Astrocyte (in vitro differentiated cells and primary cell): ENCODE data around the gene UACA. TPM values are rescaled to one million over a fixed set of nuclear protein-coding genes. Genes with fewer than 3 reads are reported as not detected.

Experiments used
- DNase-seq: peaks from one replicate; pipeline ENCODE4 v3.0.0-alpha.2; 2010; ENCODE audit warnings: low read depth
- FAIRE-seq: peaks from 2 replicates; lab custom pipeline; 2011; peaks lifted over from hg19 to GRCh38; lab: Jason Lieb, UNC
- H2AFZ ChIP-seq: 2 replicates; pipeline ENCODE4 v1.6.0; 2012; ENCODE audit warnings: low read depth, low read length, inconsistent platforms
- H3K27ac ChIP-seq: 2 replicates; pipeline ENCODE4 v1.5.1; 2011; ENCODE audit warnings: low read depth, low read length, inconsistent platforms
- H3K27me3 ChIP-seq: 2 replicates; pipeline ENCODE4 v1.6.0; 2011; ENCODE audit warnings: low read length, inconsistent platforms; ENCODE audit not compliant: insufficient read depth
- H3K36me3 ChIP-seq: 2 replicates; pipeline ENCODE4 v1.5.1; 2011; ENCODE audit warnings: low read length, inconsistent platforms; ENCODE audit not compliant: insufficient read depth
- H3K4me1 ChIP-seq: 2 replicates; pipeline ENCODE4 v1.5.1; 2011; ENCODE audit warnings: low read length, inconsistent platforms; ENCODE audit not compliant: insufficient read depth
- H3K4me2 ChIP-seq: 2 replicates; pipeline ENCODE4 v1.6.0; 2012; ENCODE audit warnings: low read length, inconsistent platforms
- H3K4me3 ChIP-seq: 2 replicates; pipeline ENCODE4 v1.5.1; 2011; ENCODE audit warnings: low read depth, mild to moderate bottlenecking, low read length, inconsistent platforms; ENCODE audit not compliant: insufficient read depth
- H3K79me2 ChIP-seq: 2 replicates; pipeline ENCODE4 v1.6.0; 2012; ENCODE audit warnings: mild to moderate bottlenecking, low read length, inconsistent platforms; ENCODE audit not compliant: insufficient read depth
- H3K9ac ChIP-seq: 2 replicates; pipeline ENCODE4 v1.6.0; 2012; ENCODE audit warnings: mild to moderate bottlenecking, low read length, inconsistent platforms
- H3K9me3 ChIP-seq: 2 replicates; pipeline ENCODE4 v1.5.1; 2012; ENCODE audit warnings: low read depth, mild to moderate bottlenecking, low read length, inconsistent platforms; ENCODE audit not compliant: insufficient read depth
- H4K20me1 ChIP-seq: 2 replicates; pipeline ENCODE4 v1.6.0; 2012; ENCODE audit warnings: low read length, inconsistent platforms; ENCODE audit not compliant: insufficient read depth
- H3K27ac Mint-ChIP-seq: one replicate; pipeline ENCODE4 v1.8.0; 2021; ENCODE audit warnings: mild to moderate bottlenecking, mixed read lengths; ENCODE audit not compliant: unreplicated experiment
- H3K27me3 Mint-ChIP-seq: one replicate; pipeline ENCODE4 v1.8.0; 2021; ENCODE audit warnings: low read depth, mixed read lengths; ENCODE audit not compliant: unreplicated experiment
- H3K36me3 Mint-ChIP-seq: one replicate; pipeline ENCODE4 v1.8.0; 2021; ENCODE audit warnings: low read depth, mixed read lengths; ENCODE audit not compliant: unreplicated experiment
- H3K4me1 Mint-ChIP-seq: one replicate; pipeline ENCODE4 v1.8.0; 2021; ENCODE audit warnings: low read depth, mixed read lengths; ENCODE audit not compliant: unreplicated experiment
- H3K4me3 Mint-ChIP-seq: one replicate; pipeline ENCODE4 v1.8.0; 2021; ENCODE audit warnings: mild to moderate bottlenecking, moderate library complexity, mixed read lengths; ENCODE audit not compliant: unreplicated experiment
- H3K9me3 Mint-ChIP-seq: one replicate; pipeline ENCODE4 v1.8.0; 2021; ENCODE audit warnings: mild to moderate bottlenecking, mixed read lengths; ENCODE audit not compliant: unreplicated experiment
- EZH2 ChIP-seq: IDR thresholded peaks from 2 replicates; pipeline ENCODE4 v1.6.1; 2012; ENCODE audit warnings: mild to moderate bottlenecking, low read length, inconsistent platforms; ENCODE audit not compliant: insufficient read depth
- total RNA-seq: library from RNA; stranded (reverse); gene quantifications from 2 replicates; pipeline ENCODE4 v1.2.1, GENCODE V29; 2021
- TF ChIP-seq, protein P1 (sequence below): IDR thresholded peaks from 2 replicates; pipeline ENCODE4 v1.5.1; 2011; ENCODE audit warnings: low read depth, mild to moderate bottlenecking, inconsistent platforms, low read length, moderate library complexity; ENCODE audit not compliant: insufficient read depth

UACA gene
- total RNA-seq, 1 donor from 2014 or later, result 168 TPM

DNA sequence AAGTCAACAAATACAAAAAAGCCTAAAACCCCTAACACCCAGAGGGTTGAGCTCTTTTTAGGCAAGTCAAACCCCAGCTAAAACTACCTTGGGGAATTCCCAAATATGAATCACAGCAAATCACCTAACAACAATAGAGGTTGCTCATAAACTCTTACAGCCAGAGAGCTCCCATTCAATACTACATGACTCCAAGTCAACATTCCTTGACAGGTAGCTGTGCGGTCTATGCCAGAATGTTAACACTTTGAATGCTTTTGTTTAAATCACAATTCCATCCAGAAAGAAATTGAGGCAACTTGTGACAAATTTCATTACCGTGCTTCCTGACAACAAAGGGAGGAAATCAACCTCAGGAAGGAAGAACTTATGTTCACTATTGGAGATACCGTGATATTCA is 7.5 kb upstream of the UACA start:
- Mint-ChIP-seq H3K36me3 (no peaks in the 10 kb centered on the region), H3K4me1 (peaks cover 40% of the 10 kb centered on the region), H3K4me3 (no peak overlapping the region), H3K27me3 (no peaks in the 10 kb centered on the region), H3K9me3 (no peaks in the 10 kb centered on the region), H3K27ac (peak overlapping the region; percentile 31)
- no peak overlapping the region for H2AFZ ChIP-seq
- H3K27ac ChIP-seq, result no peak overlapping the region
- H3K9me3 ChIP-seq, result no peaks in the 10 kb centered on the region
- no peaks in the 10 kb centered on the region for H4K20me1 ChIP-seq
- peaks cover 22% of the 10 kb centered on the region for H3K4me1 ChIP-seq
- H3K36me3 ChIP-seq, result no peaks in the 10 kb centered on the region
- no peak overlapping the region for H3K4me2 ChIP-seq
- H3K79me2 ChIP-seq, result no peaks in the 10 kb centered on the region
- no peaks in the 10 kb centered on the region for H3K27me3 ChIP-seq
- FAIRE-seq (peak; percentile 26), DNase-seq (no peak)
- TF ChIP-seq EZH2, result no peak
- TF ChIP-seq, protein P1, sequence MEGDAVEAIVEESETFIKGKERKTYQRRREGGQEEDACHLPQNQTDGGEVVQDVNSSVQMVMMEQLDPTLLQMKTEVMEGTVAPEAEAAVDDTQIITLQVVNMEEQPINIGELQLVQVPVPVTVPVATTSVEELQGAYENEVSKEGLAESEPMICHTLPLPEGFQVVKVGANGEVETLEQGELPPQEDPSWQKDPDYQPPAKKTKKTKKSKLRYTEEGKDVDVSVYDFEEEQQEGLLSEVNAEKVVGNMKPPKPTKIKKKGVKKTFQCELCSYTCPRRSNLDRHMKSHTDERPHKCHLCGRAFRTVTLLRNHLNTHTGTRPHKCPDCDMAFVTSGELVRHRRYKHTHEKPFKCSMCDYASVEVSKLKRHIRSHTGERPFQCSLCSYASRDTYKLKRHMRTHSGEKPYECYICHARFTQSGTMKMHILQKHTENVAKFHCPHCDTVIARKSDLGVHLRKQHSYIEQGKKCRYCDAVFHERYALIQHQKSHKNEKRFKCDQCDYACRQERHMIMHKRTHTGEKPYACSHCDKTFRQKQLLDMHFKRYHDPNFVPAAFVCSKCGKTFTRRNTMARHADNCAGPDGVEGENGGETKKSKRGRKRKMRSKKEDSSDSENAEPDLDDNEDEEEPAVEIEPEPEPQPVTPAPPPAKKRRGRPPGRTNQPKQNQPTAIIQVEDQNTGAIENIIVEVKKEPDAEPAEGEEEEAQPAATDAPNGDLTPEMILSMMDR, result no peak
- H3K4me3 ChIP-seq, result no peak overlapping the region
- H3K9ac ChIP-seq, result no peak overlapping the region

DNA sequence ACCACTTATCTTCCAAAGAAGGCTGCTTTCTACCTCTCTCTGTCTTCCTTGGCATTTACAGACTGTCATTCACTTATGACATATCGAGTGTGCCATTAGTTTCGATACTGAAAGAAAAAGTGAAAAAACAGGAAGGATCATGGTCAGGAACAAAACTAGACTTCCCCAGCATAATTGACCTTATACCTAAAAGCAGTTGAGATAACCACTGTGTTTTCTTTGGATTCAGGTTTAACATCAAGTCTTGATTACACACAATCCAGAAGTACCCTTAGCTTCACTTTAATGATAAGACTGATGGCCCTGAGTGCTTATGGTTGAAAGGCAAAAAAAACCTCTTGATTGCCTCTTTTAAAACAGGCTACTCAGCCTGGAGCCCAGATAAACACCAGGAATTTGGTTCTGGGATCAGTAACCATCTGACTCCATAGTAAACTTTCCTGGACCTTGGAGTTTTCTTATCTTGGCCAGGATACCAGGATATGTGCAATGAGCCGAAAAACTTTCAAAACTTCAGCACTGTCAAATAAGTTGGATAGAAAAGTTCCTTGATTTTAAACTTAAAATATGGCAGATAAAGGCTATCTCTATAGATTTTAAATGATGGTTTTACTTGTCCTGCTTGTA is 5.0 kb upstream of the UACA start:
- no peaks in the 10 kb centered on the region for H3K27me3 Mint-ChIP-seq
- peaks cover 49% of the 10 kb centered on the region for H3K4me1 Mint-ChIP-seq
- H3K36me3 ChIP-seq, result no peaks in the 10 kb centered on the region
- H4K20me1 ChIP-seq, result no peaks in the 10 kb centered on the region
- no peaks in the 10 kb centered on the region for H3K36me3 Mint-ChIP-seq
- H3K4me2 ChIP-seq, result no peak overlapping the region
- TF ChIP-seq EZH2, result no peak
- TF ChIP-seq, protein P1, result no peak
- no peaks in the 10 kb centered on the region for H3K79me2 ChIP-seq
- H3K9me3 Mint-ChIP-seq, result no peaks in the 10 kb centered on the region
- H2AFZ ChIP-seq, result no peak overlapping the region
- no peak overlapping the region for H3K9ac ChIP-seq
- peaks cover 22% of the 10 kb centered on the region for H3K4me1 ChIP-seq
- no peaks in the 10 kb centered on the region for H3K27me3 ChIP-seq
- no peaks in the 10 kb centered on the region for H3K9me3 ChIP-seq
- DNase-seq (no peak), FAIRE-seq (peak; percentile 55)
- H3K4me3 ChIP-seq, result no peak overlapping the region
- no peak overlapping the region for H3K27ac ChIP-seq
- H3K27ac Mint-ChIP-seq, result peak overlapping the region; percentile 20
- no peak overlapping the region for H3K4me3 Mint-ChIP-seq

DNA sequence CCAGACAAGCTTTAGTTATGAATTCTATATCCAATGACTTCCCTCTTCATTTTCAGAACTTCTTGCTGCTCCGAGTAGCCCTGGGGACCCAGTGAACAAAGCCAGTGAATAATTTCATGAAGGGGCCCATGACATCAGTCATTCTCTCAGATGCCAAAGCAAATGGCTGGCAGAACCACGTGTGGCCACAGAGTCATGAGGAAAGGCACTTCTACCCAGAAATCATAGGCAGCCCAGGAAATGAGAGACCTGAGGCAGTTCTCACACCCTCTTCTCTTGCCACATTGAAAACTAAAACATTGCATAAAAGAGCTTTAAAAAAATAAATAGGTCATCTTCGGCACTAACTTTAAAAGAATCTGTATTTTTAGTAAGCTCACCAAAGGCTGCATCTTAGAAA is 4.3 kb upstream of the UACA start:
- Histone ChIP-seq H3K4me3 (no peak overlapping the region), H3K4me1 (peaks cover 22% of the 10 kb centered on the region), H2AFZ (no peak overlapping the region), H3K4me2 (no peak overlapping the region), H3K9me3 (no peaks in the 10 kb centered on the region), H4K20me1 (no peaks in the 10 kb centered on the region), H3K27me3 (no peaks in the 10 kb centered on the region), H3K36me3 (no peaks in the 10 kb centered on the region), H3K27ac (no peak overlapping the region), H3K9ac (no peak overlapping the region), H3K79me2 (peaks cover 7% of the 10 kb centered on the region)
- TF ChIP-seq, protein P1, result no peak
- no peak for TF ChIP-seq EZH2
- Mint-ChIP-seq H3K4me3 (no peak overlapping the region), H3K4me1 (peaks cover 44% of the 10 kb centered on the region), H3K9me3 (no peaks in the 10 kb centered on the region), H3K36me3 (no peaks in the 10 kb centered on the region), H3K27ac (peak overlapping the region; percentile 20), H3K27me3 (no peaks in the 10 kb centered on the region)
- FAIRE-seq (no peak), DNase-seq (no peak)
